Panc1 (cell line): ENCODE data around the gene PLD1. TPM values are rescaled to one million over a fixed set of nuclear protein-coding genes. Genes with fewer than 3 reads are reported as not detected.
"Not testable (repeated sequence)": the region's sequence is repeated elsewhere in the genome, so short reads cannot be mapped to it uniquely, and the experiment has no call there.

ENCODE experiments used
- ATAC-seq: fragments of 200-7000 bp; cut with Tn5 transposase; 2 replicates; pipeline ENCODE4 v1.9.1; 2020; ENCODE audit warnings: mild to moderate bottlenecking, moderate library complexity
- BruUV-seq: library from RNA; stranded (reverse); fragments of 400-500 nt; replicated peaks from 2 replicates; lab custom pipeline; 2021; lab: Mats Ljungman, UMichigan
- CTCF ChIA-PET: fragments of 300-600 bp; sonication (Branson Sonifier 250); formaldehyde crosslinking; loops from one replicate; lab custom pipeline; 2022; ENCODE audit warnings: antibody characterized with exemption; lab: Charles Lee
- POLR2A ChIA-PET: fragments of 300-600 bp; sonication (Branson Sonifier 250); formaldehyde crosslinking; loops from one replicate; lab custom pipeline; 2022; ENCODE audit warnings: antibody characterized with exemption; lab: Charles Lee
- DNase-seq: peaks from one replicate; pipeline ENCODE4 v3.0.0-alpha.2; 2010; ENCODE audit warnings: low read depth, low spot score
- H3K27ac ChIP-seq: 2 replicates; pipeline ENCODE4 v1.5.1; 2011; ENCODE audit warnings: mild to moderate bottlenecking, low read length, inconsistent platforms
- H3K27me3 ChIP-seq: fragments of 200-500 bp; sonication (Bioruptor generic); 2 replicates; pipeline ENCODE4 v1.6.0; 2014; ENCODE audit warnings: low read length, inconsistent platforms; ENCODE audit not compliant: control insufficient read depth, insufficient read depth
- H3K36me3 ChIP-seq: fragments of 200-500 bp; sonication (Bioruptor generic); 2 replicates; pipeline ENCODE4 v1.5.1; 2014; ENCODE audit warnings: inconsistent platforms, mild to moderate bottlenecking, low read length, moderate library complexity; ENCODE audit not compliant: control insufficient read depth, insufficient read depth
- H3K4me1 ChIP-seq: 2 replicates; pipeline ENCODE4 v1.5.1; 2011; ENCODE audit warnings: inconsistent platforms, mild to moderate bottlenecking, low read length, moderate library complexity; ENCODE audit not compliant: control insufficient read depth, insufficient read depth
- H3K4me3 ChIP-seq, 2 experiments: 2 replicates each; pipeline ENCODE4 v1.5.1; 2011 to 2012; ENCODE audit warnings: low read depth in 2 of 2, low read length in 2 of 2, mild to moderate bottlenecking in 2 of 2, inconsistent platforms in 1 of 2, moderate library complexity in 1 of 2
- H3K9me3 ChIP-seq: fragments of 200-500 bp; sonication (Bioruptor generic); 2 replicates; pipeline ENCODE4 v1.5.1; 2014; ENCODE audit warnings: low read depth, mild to moderate bottlenecking, inconsistent platforms, low read length, moderate library complexity; ENCODE audit not compliant: control insufficient read depth, insufficient read depth
- CTCF ChIP-seq: fragments of 450-650 bp; IDR thresholded peaks from 2 replicates; pipeline ENCODE4 v1.5.1; 2017; ENCODE audit warnings: mild to moderate bottlenecking
- POLR2AphosphoS5 ChIP-seq: IDR thresholded peaks from 2 replicates; pipeline ENCODE4 v1.6.1; 2012; ENCODE audit warnings: mild to moderate bottlenecking, low read depth, low read length, moderate library complexity
- SIN3A ChIP-seq: IDR thresholded peaks from 2 replicates; pipeline ENCODE4 v1.6.1; 2012; ENCODE audit warnings: low read depth, mild to moderate bottlenecking, low read length, moderate library complexity, borderline replicate concordance; ENCODE audit not compliant: insufficient read depth
- TCF7L2 ChIP-seq: IDR thresholded peaks from 2 replicates; pipeline ENCODE4 v1.6.1; 2011; ENCODE audit warnings: mild to moderate bottlenecking, low read depth, low read length, inconsistent platforms
- in situ Hi-C: cut with HindIII; loops from 2 replicates; pipeline ENCODE4 v1.10.0; 2016; ENCODE audit warnings: low sequenced_read_pairs, low pct_unique_long_range_greater_than_20kb
- intact Hi-C: fragments of 100-400 bp; cut with micrococcal nuclease; formaldehyde crosslinking; loops from one replicate; pipeline ENCODE4 v1.10.0; 2022; ENCODE audit not compliant: unreplicated experiment
- total RNA-seq: library from RNA; stranded (reverse); gene quantifications from one replicate; pipeline ENCODE4 v1.2.1, GENCODE V29; 2021; ENCODE audit not compliant: unreplicated experiment

PLD1 gene
- total RNA-seq, 1 experiment from 2014 or later, result 20.6 TPM

- DNase-seq, result no peak
- POLR2A ChIA-PET, result no interaction called here
Measured at GRCh38 chr3:171815973-171816595, 5.8 kb upstream of the PLD1 start.

DNA sequence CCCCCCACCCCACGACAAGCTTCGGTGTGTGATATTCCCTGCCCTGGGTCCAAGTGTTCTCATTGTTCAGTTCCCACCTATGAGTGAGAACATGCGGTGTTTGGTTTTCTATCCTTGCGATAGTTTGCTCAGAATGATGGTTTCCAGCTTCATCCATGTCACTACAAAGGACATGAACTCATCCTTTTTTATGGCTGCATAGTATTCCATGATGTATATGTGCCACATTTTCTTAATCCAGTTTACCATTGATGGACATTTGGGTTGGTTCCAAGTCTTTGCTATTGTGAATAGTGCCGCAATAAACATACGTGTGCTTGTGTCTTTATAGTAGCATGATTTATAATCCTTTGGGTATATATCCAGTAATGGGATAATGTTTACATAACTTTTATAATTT lies 4.4 kb upstream of the PLD1 start:
- H3K27ac ChIP-seq, in situ Hi-C loops, H3K4me3 ChIP-seq, BruUV-seq, H3K9me3 ChIP-seq, DNase-seq, CTCF ChIA-PET, ATAC-seq, intact Hi-C loops, H3K27me3 ChIP-seq, H3K36me3 ChIP-seq: not testable (repeated sequence)
- POLR2A ChIA-PET, result interaction anchor here (0.7 kb wide), 1 partner anchor 793 kb away, joined by 3 read pairs; no protein-coding TSS in a partner anchor
- peaks cover 37% of the 10 kb centered on the region for H3K4me1 ChIP-seq

More at GRCh38 chr3:171815973-171816595, 5.8 kb upstream of the PLD1 start:
- Histone ChIP-seq H3K4me3 (no peak overlapping the region), H3K27ac (peak overlapping the region; percentile 60), H3K27me3 (no peaks in the 10 kb centered on the region), H3K4me1 (peaks cover 34% of the 10 kb centered on the region), H3K36me3 (no peaks in the 10 kb centered on the region), H3K9me3 (no peaks in the 10 kb centered on the region)
- intact Hi-C loops (no loop called here), in situ Hi-C loops (no loop called here)
- BruUV-seq, result no TSS peak
- no peak for TF ChIP-seq SIN3A
- TF ChIP-seq POLR2AphosphoS5, result no peak
- no peak for TF ChIP-seq CTCF
- no peak for TF ChIP-seq TCF7L2
- no peak for ATAC-seq
- CTCF ChIA-PET, result no interaction called here

DNA sequence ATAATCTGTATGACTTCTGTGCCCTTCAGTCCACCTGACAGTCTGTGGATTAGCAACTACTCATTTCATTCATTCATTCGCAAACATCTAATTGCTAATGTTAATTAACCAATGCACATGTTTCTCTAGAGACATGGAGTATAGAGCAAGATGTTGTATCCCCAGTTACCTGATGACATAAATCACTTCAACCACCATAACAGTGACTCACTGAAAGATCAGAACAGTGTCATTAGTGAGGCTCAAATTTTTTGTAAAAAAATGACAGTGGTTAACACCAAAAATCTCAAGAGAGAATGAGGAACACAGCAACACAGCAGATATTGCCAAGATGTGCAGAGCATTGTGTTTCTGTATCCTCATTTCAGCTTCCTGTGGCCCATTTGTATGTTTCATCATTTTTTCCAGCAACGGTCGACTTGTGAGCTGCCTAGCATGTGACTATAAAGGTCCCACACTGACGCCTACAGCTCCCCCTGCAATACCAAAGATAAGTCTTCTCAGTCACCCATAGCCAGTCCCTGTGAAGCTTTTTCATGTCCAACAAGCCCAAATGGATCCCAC lies 3.7 kb upstream of the PLD1 start:
- no peaks in the 10 kb centered on the region for H3K9me3 ChIP-seq
- ATAC-seq (no peak), DNase-seq (no peak)
- BruUV-seq, result no TSS peak
- H3K27me3 ChIP-seq, result no peaks in the 10 kb centered on the region
- H3K4me1 ChIP-seq, result peaks cover 37% of the 10 kb centered on the region
- POLR2A ChIA-PET, result no interaction called here
- TF ChIP-seq POLR2AphosphoS5 (no peak), CTCF (peak; percentile 15; the same call in 1 of the 2 replicates)
- peak overlapping the region; percentile 97 for H3K27ac ChIP-seq
- H3K36me3 ChIP-seq, result no peaks in the 10 kb centered on the region
- in situ Hi-C loops, result no loop called here
- no peak overlapping the region for H3K4me3 ChIP-seq
- CTCF ChIA-PET, result no interaction called here
- intact Hi-C loops, result no loop called here
